ENCODE data around the gene PREB. TPM values are rescaled to one million over a fixed set of nuclear protein-coding genes. Genes with fewer than 3 reads are reported as not detected.
A peak's percentile ranks its signal among the peaks of the same experiment; 100 is the strongest.

Gene PREB
- total and polyA plus RNA-seq, 2 of the 13 experiments (the other 11 are each of a cell fraction or from before 2014, with no cell fraction given), result 112 to 192 TPM

DNA sequence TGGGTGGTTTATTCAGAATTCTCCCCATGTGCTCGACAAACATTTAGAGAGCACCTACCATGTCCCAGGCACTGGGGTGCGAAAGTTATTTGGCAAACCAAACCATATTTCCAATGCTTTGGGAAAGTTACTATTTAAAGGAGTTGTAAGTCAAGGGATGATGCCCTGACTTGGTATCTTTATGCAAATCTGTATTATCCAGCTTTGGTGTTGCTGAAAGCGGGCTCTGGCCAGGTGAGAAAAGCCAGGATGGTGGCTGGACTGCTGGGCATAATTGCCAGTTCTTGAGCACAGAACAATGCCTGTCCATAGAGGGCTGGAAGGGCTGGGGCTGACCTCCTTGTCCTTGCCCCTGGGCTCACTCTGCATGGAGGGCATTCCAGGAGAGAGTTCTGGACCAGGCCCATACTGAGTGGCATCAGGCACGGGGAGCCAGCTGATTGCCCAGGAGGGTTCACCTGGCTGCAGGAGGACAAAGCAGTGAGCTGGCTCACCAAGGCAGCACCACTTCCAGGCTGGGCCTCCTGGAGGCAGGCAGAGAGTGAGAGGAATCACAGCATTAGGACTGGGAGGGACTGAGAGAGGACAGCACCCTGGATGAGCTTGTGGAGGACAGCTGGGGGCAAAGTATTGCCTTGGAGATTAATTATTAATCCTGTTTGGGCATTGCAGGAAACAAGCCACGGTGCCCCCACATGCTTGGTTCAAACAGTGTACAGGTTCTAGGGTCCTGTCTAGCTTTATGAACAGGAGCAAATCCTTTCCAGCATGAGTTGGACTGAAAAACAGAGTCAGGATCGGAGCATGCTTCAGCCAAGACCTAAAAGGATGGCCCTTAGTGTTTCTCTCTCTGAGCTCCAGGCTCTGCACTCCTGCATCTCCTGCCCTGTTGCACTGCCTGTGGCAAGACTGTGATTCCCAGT, 40.7 kb downstream of the PREB start (continued):
- TF ChIP-seq ERF (CRISPR knock-in tag; IDR thresholded peaks at IDR 0.05), result peak; percentile 82
- peak; percentile 67; the same call in 1 of the 2 replicates for TF ChIP-seq ZNF546 (CRISPR knock-in tag; conservative IDR thresholded peaks at IDR 0.05)
- peak; percentile 73 for TF ChIP-seq ZNF761 (CRISPR knock-in tag; conservative IDR thresholded peaks at IDR 0.05)
- TF ChIP-seq, protein P1, sequence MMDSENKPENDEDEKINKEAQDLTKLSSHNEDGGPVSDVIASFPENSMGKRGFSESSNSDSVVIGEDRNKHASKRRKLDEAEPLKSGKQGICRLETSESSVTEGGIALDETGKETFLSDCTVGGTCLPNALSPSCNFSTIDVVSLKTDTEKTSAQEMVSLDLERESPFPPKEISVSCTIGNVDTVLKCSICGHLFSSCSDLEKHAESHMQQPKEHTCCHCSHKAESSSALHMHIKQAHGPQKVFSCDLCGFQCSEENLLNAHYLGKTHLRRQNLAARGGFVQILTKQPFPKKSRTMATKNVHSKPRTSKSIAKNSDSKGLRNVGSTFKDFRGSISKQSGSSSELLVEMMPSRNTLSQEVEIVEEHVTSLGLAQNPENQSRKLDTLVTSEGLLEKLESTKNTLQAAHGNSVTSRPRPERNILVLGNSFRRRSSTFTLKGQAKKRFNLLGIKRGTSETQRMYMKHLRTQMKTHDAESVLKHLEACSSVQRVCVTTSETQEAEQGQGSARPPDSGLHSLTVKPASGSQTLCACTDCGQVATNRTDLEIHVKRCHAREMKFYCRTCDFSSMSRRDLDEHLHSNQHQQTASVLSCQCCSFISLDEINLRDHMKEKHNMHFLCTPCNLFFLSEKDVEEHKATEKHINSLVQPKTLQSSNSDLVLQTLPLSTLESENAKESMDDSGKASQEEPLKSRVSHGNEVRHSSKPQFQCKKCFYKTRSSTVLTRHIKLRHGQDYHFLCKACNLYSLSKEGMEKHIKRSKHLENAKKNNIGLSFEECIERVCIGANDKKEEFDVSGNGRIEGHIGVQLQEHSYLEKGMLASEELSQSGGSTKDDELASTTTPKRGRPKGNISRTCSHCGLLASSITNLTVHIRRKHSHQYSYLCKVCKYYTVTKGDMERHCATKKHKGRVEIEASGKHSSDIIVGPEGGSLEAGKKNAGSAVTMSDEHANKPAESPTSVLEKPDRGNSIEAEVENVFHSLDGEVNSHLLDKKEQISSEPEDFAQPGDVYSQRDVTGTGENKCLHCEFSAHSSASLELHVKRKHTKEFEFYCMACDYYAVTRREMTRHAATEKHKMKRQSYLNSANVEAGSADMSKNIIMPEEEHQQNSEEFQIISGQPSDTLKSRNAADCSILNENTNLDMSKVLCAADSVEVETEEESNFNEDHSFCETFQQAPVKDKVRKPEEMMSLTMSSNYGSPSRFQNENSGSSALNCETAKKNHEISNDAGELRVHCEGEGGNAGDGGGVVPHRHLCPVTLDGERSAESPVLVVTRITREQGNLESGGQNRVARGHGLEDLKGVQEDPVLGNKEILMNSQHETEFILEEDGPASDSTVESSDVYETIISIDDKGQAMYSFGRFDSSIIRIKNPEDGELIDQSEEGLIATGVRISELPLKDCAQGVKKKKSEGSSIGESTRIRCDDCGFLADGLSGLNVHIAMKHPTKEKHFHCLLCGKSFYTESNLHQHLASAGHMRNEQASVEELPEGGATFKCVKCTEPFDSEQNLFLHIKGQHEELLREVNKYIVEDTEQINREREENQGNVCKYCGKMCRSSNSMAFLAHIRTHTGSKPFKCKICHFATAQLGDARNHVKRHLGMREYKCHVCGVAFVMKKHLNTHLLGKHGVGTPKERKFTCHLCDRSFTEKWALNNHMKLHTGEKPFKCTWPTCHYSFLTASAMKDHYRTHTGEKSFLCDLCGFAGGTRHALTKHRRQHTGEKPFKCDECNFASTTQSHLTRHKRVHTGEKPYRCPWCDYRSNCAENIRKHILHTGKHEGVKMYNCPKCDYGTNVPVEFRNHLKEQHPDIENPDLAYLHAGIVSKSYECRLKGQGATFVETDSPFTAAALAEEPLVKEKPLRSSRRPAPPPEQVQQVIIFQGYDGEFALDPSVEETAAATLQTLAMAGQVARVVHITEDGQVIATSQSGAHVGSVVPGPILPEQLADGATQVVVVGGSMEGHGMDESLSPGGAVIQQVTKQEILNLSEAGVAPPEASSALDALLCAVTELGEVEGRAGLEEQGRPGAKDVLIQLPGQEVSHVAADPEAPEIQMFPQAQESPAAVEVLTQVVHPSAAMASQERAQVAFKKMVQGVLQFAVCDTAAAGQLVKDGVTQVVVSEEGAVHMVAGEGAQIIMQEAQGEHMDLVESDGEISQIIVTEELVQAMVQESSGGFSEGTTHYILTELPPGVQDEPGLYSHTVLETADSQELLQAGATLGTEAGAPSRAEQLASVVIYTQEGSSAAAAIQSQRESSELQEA (CRISPR knock-in tag; IDR thresholded peaks at IDR 0.05; ENCODE audit: not compliant biosample characterization), result no peak
- TF ChIP-seq, protein P2, sequence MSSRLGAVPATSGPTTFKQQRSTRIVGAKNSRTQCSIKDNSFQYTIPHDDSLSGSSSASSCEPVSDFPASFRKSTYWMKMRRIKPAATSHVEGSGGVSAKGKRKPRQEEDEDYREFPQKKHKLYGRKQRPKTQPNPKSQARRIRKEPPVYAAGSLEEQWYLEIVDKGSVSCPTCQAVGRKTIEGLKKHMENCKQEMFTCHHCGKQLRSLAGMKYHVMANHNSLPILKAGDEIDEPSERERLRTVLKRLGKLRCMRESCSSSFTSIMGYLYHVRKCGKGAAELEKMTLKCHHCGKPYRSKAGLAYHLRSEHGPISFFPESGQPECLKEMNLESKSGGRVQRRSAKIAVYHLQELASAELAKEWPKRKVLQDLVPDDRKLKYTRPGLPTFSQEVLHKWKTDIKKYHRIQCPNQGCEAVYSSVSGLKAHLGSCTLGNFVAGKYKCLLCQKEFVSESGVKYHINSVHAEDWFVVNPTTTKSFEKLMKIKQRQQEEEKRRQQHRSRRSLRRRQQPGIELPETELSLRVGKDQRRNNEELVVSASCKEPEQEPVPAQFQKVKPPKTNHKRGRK (CRISPR knock-in tag; IDR thresholded peaks at IDR 0.05), result no peak; the same call in 1 of the 2 replicates
- no peak for TF ChIP-seq PBX2 (CRISPR knock-in tag; IDR thresholded peaks at IDR 0.05)
- TF ChIP-seq BHLHE40 (IDR thresholded peaks at IDR 0.05; ENCODE audit: low read length), result no peak
- TF ChIP-seq ZBTB8A (CRISPR knock-in tag; IDR thresholded peaks at IDR 0.05; ENCODE audit: borderline replicate concordance, low read depth), result no peak
- no peak for TF ChIP-seq SNAI1 (CRISPR knock-in tag; IDR thresholded peaks at IDR 0.05; ENCODE audit: borderline replicate concordance)
- TF ChIP-seq KLF15 (CRISPR knock-in tag; IDR thresholded peaks at IDR 0.05; ENCODE audit: borderline replicate concordance), result no peak
- TF ChIP-seq CREBL2 (CRISPR knock-in tag; IDR thresholded peaks at IDR 0.05; ENCODE audit: borderline replicate concordance), result no peak
- TF ChIP-seq ZFP36 (IDR thresholded peaks at IDR 0.05; ENCODE audit: borderline replicate concordance, low read depth, low read length, partially characterized antibody), result no peak
- TF ChIP-seq ZC3H13 (CRISPR knock-in tag; IDR thresholded peaks at IDR 0.05), result peak; percentile 40; the same call in 1 of the 2 replicates
- no peak for TF ChIP-seq FOXA1 (IDR thresholded peaks at IDR 0.05)
- peak; percentile 35; the same call in 1 of the 2 replicates for TF ChIP-seq FOXA1 (CRISPR knock-in tag; IDR thresholded peaks at IDR 0.05)
- no peak; the same call in 1 of the 2 replicates for TF ChIP-seq GTF3A (CRISPR knock-in tag; conservative IDR thresholded peaks at IDR 0.05)
- TF ChIP-seq HMGA1 (CRISPR knock-in tag; conservative IDR thresholded peaks at IDR 0.05), result no peak
- peak; percentile 80; the same call in 1 of the 2 replicates for TF ChIP-seq TMF1 (CRISPR knock-in tag; IDR thresholded peaks at IDR 0.05; ENCODE audit: low read depth)

All from HepG2 (cell line).